Glomerular endothelial cell (primary cell): ENCODE results near the gene PRODH2. TPM values are rescaled to one million over a fixed set of nuclear protein-coding genes. Genes with fewer than 3 reads are reported as not detected.

Experiments
- DNase-seq: peaks from one replicate; pipeline ENCODE4 v3.0.0-alpha.2; 2011; ENCODE audit warnings: low read depth, low spot score; ENCODE audit errors: extremely low read depth
- total RNA-seq: library from RNA; depleted of rRNA; stranded (reverse); fragments of >200 nt; gene quantifications from 2 replicates; pipeline ENCODE4 v1.2.3, GENCODE V29; 2015

The PRODH2 gene
- total RNA-seq, 1 donor from 2014 or later: not detected

GRCh38 chr19:35764432-35765315, 48.0 kb downstream of the PRODH2 start:
- no peak for DNase-seq

GRCh38 chr19:35760711-35761349, 51.8 kb downstream of the PRODH2 start:
- DNase-seq: no peak

DNA sequence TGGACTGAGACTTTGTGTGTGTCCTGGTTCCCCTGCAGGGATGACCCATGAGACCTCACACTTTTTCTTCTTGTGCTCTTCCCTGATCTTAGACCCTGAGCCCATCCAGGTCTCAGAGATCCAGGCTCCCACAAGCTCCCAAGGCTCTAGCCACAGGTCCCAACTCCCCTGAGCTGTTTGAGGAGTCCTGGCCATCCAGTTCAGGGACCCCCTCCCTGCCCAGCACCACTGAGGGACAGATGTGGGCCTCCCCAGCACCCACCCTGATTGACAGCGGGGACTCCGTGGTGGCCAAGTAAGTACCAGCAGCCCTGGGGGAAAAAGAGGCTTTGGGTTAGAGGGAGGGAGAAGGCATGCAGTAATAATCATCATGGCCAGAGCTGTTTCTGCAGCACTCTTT, 52.9 kb downstream of the PRODH2 start:
- DNase-seq: no peak

- DNase-seq: peak; percentile 97
Measured at GRCh38 chr19:35757749-35758608, 54.7 kb downstream of the PRODH2 start, which contains the start of gene PROSER3. TSS of gene PROSER3 (plus strand) at chr19:35758176. CDS start at chr19:35758216, 40 bp downstream.

- no peak for DNase-seq
Measured at GRCh38 chr19:35757231-35757748, 55.4 kb downstream of the PRODH2 start.

GRCh38 chr19:35756377-35757230, 56.0 kb downstream of the PRODH2 start, which contains the start of gene HSPB6:
TSS of gene HSPB6 (minus strand) at chr19:35757029. CDS start at chr19:35757008, 21 bp downstream.
- DNase-seq: no peak

DNA sequence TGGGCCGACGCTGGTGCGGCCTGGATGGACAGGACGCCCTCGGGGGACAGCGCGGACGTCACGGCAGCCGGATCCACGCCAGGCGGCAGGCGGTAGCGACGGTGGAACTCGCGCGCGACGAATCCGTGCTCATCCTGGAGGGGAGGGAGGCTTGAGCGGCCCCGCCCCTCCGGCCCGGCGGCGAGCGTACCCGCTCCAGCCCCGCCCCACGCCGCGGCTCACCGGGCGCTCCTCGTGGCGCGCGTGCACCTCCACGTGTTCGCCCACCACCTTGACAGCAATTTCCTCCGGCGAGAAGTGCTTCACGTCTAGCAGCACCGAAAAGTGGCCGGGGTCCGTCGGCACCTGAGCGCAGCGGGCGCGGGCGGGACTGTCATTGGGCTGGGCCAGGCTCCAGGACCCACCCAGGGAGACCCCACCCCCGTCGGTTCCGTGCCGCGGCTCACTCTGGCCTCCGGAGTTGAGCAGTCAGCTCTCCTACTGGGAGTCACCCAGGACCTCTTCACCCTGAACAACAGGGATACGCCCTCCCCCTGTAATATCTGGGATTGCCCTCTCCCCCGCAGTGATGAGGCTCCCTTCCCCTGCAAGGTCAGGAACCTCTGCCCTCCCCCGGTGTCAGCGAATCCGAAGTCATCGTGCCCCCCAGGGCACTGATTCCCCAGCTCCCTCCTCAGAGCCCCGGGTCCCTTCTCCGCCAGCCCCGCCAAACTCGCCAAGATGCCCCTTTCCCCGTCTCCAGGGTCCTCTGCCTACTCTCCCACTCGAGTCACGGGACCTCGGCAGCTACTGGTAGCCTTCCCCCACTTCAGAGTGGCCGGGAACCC, 56.9 kb downstream of the PRODH2 start:
- no peak for DNase-seq

GRCh38 chr19:35755131-35755549, 57.5 kb downstream of the PRODH2 start:
- no peak for DNase-seq

GRCh38 chr19:35754370-35755130, 58.1 kb downstream of the PRODH2 start:
- DNase-seq: no peak

- DNase-seq: no peak
Measured at GRCh38 chr19:35753634-35754369, 58.8 kb downstream of the PRODH2 start.

DNA sequence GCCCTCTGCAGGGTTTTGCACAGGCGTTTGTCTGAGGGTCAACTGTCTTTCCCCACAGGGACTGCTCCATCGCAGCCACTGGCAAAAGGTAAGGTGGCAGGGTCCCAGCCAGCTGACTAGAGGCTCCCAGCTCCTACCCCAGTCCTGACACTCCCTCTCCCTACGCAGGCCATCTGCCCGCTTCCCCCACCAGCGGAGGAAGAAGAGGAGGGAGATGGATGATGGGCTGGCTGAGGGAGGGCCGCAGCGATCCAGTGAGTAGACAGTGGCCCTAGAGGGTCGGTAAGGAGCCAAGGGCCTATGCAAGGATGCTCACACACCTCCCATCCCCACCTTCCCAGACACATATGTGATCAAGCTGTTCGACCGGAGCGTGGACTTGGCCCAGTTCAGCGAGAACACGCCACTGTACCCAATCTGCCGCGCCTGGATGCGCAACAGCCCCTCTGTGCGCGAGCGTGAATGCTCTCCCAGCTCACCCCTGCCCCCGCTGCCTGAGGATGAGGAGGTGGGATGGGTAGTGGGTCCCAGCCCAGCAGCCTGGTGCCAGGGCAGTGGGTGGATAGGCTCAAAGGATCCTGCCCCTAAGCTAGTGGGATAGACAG, 59.8 kb downstream of the PRODH2 start:
- DNase-seq: no peak

DNA sequence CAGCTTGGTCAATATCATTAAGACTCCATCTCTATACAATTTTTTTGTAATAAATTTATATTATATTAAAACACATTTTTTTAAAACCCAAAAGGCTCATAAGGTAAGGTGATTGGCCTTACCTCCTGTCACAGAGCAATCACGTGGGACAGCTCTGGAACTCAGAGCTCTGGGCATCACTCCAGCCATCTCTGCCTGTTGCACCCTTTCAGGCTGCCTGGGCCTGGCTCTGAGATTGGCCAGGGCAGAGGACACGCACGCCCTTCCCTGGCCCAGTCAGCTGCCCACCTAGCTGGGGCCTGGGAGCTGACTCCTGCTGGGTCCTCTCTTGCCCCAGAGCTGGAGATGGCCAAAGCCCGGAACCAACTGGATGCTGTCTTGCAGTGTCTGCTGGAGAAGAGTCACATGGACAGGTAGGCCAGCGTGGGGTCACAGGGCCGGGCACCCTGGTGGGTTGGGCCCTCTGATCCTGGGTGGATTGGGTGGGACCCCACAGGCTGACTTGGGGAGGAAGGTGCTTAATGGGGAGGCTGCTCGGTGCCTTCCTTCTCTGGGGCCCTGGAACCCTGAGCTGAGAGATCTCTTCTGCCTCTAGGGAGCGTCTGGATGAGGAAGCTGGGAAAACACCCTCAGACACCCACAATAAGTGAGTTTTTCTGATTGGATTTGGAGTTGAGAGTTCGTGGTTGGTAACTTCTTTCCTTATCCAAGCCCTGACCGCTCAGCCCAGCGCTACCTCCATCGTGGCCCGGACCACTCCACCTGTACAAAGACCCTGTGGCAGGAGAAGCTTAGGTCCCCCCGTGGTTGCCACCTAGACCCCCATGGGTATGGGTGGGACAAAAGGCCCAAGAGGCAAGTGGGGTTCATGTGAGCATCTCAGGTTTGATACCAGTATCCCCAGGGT, 60.6 kb downstream of the PRODH2 start:
- no peak for DNase-seq

GRCh38 chr19:35750167-35750566, 62.5 kb downstream of the PRODH2 start:
- no peak for DNase-seq
